ENCODE results near the gene MBIP. TPM values are rescaled to one million over a fixed set of nuclear protein-coding genes. Genes with fewer than 3 reads are reported as not detected.
"Not testable (repeated sequence)": the region's sequence is repeated elsewhere in the genome, so short reads cannot be mapped to it uniquely, and the experiment has no call there.

The MBIP gene
- polyA plus RNA-seq, 1 experiment, result 36.8 TPM

DNA sequence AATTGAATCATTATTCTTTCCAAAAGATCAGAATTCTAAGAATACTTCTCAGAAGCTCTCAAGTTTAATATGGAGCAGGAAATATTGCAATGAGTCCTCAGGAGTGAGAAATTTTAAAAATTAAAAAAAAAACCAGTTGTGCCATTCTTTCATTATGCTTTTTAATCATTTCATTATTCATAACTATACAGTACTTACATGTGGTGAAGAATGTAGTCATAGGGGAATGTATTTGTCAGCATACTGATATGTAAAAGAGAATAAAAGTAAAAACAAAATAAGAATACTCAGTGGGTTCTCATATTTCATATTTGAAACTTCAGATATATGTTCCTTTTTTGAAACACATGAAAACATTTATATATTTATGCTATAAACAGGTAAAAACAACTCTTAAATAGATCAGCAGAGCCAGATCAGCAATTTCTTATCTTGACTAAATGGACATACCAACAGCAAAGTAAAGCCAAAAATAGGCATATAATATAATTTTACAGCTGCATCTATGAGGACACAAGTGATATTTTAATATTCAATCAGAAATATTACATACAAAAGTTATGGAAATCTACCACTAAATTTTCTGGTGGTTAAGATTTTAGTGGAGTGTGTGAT lies 19.9 kb upstream of the MBIP start:
- Histone ChIP-seq H3K9me3 (ENCODE audit: control insufficient read depth, insufficient read depth, low read length) (no peaks in the 10 kb centered on the region), H3K27me3 (ENCODE audit: control insufficient read depth, insufficient read depth, low read length) (no peaks in the 10 kb centered on the region), H3K27ac (ENCODE audit: low read depth, low read length) (no peak overlapping the region), H3K4me3 (ENCODE audit: low read depth, low read length) (no peak overlapping the region)
- TF ChIP-seq, protein P1, sequence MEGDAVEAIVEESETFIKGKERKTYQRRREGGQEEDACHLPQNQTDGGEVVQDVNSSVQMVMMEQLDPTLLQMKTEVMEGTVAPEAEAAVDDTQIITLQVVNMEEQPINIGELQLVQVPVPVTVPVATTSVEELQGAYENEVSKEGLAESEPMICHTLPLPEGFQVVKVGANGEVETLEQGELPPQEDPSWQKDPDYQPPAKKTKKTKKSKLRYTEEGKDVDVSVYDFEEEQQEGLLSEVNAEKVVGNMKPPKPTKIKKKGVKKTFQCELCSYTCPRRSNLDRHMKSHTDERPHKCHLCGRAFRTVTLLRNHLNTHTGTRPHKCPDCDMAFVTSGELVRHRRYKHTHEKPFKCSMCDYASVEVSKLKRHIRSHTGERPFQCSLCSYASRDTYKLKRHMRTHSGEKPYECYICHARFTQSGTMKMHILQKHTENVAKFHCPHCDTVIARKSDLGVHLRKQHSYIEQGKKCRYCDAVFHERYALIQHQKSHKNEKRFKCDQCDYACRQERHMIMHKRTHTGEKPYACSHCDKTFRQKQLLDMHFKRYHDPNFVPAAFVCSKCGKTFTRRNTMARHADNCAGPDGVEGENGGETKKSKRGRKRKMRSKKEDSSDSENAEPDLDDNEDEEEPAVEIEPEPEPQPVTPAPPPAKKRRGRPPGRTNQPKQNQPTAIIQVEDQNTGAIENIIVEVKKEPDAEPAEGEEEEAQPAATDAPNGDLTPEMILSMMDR (IDR thresholded peaks at IDR 0.05; ENCODE audit: low read depth, low read length), result no peak
- DNase-seq (ENCODE audit: low read depth, low spot score), result no peak
- POLR2A ChIA-PET, result no interaction called here
- CTCF ChIA-PET, result no interaction called here

DNA sequence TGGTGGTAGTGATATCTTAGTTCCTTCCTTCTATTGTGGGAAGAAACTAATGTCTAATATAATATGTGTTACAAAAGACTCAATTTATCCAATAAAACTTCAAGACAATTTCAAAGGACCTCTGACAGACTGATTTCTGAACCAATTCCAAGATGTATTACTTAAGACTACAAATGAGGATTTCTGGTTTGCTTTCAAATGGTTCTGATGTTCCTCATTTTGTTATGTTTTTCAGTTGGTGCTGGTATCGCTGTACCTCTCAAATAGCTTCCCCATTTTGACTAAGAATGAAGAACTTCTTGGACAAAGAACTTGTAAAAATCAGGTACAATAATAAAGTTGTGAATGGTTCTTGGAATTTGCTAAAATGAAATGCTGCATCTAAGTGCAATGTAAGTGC lies 19.4 kb upstream of the MBIP start:
- TF ChIP-seq, protein P1 (IDR thresholded peaks at IDR 0.05; ENCODE audit: low read depth, low read length), result no peak
- no peaks in the 10 kb centered on the region for H3K9me3 ChIP-seq (ENCODE audit: control insufficient read depth, insufficient read depth, low read length)
- no peak overlapping the region for H3K27ac ChIP-seq (ENCODE audit: low read depth, low read length)
- POLR2A ChIA-PET, result no interaction called here
- no peak for DNase-seq (ENCODE audit: low read depth, low spot score)
- H3K4me3 ChIP-seq (ENCODE audit: low read depth, low read length), result no peak overlapping the region
- no peaks in the 10 kb centered on the region for H3K27me3 ChIP-seq (ENCODE audit: control insufficient read depth, insufficient read depth, low read length)
- CTCF ChIA-PET, result interaction anchor here (2.5 kb wide), 1 partner anchor 35 kb away, joined by 7 read pairs; no protein-coding TSS in a partner anchor

DNA sequence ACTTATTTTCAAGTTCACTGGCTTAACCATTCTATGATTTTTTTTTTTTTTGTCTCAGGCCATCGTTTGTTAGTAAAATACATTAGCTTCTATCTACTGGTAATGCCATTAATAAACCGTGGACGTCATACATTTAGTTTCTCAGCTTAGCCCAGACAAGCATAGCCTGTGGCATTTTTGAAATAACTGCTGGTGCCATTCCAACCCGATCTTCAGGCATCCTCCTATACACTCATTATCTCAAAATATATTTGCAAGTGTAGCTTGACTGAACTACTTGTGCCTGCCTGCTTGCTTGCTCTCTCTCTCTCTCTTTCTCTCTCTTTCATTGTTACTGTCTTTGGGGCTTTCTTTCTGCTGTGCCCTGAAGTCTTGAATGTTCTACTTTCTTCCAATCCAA lies 12.7 kb upstream of the MBIP start:
- CTCF ChIA-PET, result no interaction called here
- no peaks in the 10 kb centered on the region for H3K9me3 ChIP-seq (ENCODE audit: control insufficient read depth, insufficient read depth, low read length)
- no peaks in the 10 kb centered on the region for H3K27me3 ChIP-seq (ENCODE audit: control insufficient read depth, insufficient read depth, low read length)
- POLR2A ChIA-PET, result no interaction called here
- DNase-seq (ENCODE audit: low read depth, low spot score), result no peak
- no peak overlapping the region for H3K4me3 ChIP-seq (ENCODE audit: low read depth, low read length)
- H3K27ac ChIP-seq (ENCODE audit: low read depth, low read length), result no peak overlapping the region
- TF ChIP-seq, protein P1 (IDR thresholded peaks at IDR 0.05; ENCODE audit: low read depth, low read length), result no peak

DNA sequence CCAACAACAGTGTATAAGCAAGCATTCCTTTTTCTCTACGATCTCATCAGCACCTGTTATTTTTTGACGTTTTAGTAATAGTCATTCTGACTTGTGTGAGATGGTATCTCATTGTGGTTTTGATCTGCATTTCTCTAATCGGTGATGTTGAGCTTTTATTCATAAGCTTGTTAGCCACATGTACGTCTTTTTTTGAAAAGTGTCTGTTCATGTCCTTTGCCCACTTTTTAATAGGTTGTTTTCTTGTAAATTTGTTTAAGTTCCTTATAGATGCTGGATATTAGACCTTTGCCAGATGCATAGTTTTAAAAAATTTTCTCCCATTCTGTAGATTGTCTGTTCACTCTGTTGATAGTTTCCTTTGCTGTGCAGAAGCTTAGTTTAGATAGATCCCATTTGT lies 7.1 kb upstream of the MBIP start:
- H3K4me3 ChIP-seq (ENCODE audit: low read depth, low read length); POLR2A ChIA-PET; H3K9me3 ChIP-seq (ENCODE audit: control insufficient read depth, insufficient read depth, low read length); CTCF ChIA-PET; H3K27ac ChIP-seq (ENCODE audit: low read depth, low read length); DNase-seq (ENCODE audit: low read depth, low spot score); H3K27me3 ChIP-seq (ENCODE audit: control insufficient read depth, insufficient read depth, low read length): not testable (repeated sequence)

DNA sequence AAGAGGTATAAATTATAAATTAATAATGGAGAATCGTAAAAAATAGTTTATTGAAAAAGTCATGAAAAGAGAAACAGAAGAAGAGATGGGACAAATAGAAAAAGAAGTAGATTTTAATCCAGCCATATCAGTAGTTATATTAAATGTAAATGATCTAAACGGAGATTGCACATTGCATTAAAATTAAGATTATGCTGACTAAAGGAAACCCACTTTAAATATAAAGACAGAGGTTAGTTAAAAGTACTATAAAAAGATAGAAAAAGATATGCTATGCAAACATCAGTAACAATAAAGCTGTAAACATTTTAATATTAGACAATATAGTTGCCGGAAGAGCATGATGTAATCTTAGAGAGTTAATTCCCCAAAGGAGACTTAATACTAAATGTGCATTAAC lies 5.4 kb upstream of the MBIP start:
- POLR2A ChIA-PET, result no interaction called here

More for the DNA sequence above, 5.4 kb upstream of the MBIP start:
- Histone ChIP-seq H3K4me3 (ENCODE audit: low read depth, low read length) (no peak overlapping the region), H3K27me3 (ENCODE audit: control insufficient read depth, insufficient read depth, low read length) (no peaks in the 10 kb centered on the region), H3K9me3 (ENCODE audit: control insufficient read depth, insufficient read depth, low read length) (no peaks in the 10 kb centered on the region), H3K27ac (ENCODE audit: low read depth, low read length) (no peak overlapping the region)
- CTCF ChIA-PET, result no interaction called here
- no peak for DNase-seq (ENCODE audit: low read depth, low spot score)
- TF ChIP-seq, protein P1 (IDR thresholded peaks at IDR 0.05; ENCODE audit: low read depth, low read length), result no peak

Data from AG04450 (cell line).